GM10248 (cell line): ENCODE results near the gene TMEM132C.
"Not testable (repeated sequence)": the region's sequence is repeated elsewhere in the genome, so short reads cannot be mapped to it uniquely, and the experiment has no call there.

Experiments
- CTCF ChIA-PET: fragments of 300-600 bp; sonication (Branson Sonifier 250); formaldehyde crosslinking; extraction: SDS; loops from one replicate; lab custom pipeline; 2021; ENCODE audit warnings: antibody characterized with exemption; lab: Yijun Ruan, JAX
- POLR2A ChIA-PET: fragments of 350-650 bp; sonication (Branson Sonifier 250); formaldehyde crosslinking; extraction: SDS; loops from one replicate; lab custom pipeline; 2020; ENCODE audit warnings: antibody characterized with exemption; lab: Yijun Ruan, JAX
- DNase-seq: peaks from one replicate; pipeline ENCODE4 v3.0.0; 2012; ENCODE audit errors: extremely low spot score
- TF ChIP-seq, protein P1 (sequence below): IDR thresholded peaks from 2 replicates; pipeline ENCODE4 v1.5.1; 2012; ENCODE audit warnings: mild to moderate bottlenecking, low read depth; ENCODE audit errors: extremely low read depth, missing control alignments, control extremely low read depth

The TMEM132C gene

DNA sequence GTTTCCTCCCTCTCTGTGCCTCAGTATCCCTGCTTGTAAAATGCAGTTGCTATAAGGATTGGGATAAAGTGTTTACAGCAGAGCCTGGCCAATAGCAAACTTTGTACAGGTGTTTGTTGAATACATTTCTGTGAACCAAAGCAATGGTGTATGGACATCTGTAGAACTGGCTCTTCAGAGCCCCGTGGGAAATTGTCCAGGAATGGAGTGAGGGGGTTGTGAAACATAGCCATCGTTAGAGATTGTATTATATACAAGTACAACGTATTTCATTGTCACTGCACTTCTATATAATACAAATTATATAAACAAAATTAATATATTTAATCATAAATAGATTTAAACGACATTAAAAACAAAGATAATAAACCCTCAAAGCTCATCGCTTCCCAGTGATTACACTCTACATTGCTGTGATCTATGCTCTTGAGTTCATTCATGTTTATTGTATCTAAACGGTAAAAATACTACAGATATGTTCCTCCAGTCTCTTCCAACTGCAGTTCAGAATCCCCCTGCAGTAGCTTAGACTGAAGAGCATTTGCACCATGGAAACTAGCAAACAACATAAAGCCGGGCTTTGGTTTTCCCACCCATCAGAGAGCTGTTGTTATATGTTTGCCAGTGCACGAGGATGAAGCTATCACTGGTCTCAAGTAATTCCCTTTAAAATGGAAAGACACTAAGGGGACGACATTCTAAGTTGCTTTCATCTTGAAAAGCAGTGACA, 216.7 kb downstream of the TMEM132C start:
- POLR2A ChIA-PET, result no interaction called here
- DNase-seq, result no peak
- TF ChIP-seq, protein P1, sequence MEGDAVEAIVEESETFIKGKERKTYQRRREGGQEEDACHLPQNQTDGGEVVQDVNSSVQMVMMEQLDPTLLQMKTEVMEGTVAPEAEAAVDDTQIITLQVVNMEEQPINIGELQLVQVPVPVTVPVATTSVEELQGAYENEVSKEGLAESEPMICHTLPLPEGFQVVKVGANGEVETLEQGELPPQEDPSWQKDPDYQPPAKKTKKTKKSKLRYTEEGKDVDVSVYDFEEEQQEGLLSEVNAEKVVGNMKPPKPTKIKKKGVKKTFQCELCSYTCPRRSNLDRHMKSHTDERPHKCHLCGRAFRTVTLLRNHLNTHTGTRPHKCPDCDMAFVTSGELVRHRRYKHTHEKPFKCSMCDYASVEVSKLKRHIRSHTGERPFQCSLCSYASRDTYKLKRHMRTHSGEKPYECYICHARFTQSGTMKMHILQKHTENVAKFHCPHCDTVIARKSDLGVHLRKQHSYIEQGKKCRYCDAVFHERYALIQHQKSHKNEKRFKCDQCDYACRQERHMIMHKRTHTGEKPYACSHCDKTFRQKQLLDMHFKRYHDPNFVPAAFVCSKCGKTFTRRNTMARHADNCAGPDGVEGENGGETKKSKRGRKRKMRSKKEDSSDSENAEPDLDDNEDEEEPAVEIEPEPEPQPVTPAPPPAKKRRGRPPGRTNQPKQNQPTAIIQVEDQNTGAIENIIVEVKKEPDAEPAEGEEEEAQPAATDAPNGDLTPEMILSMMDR, result no peak
- CTCF ChIA-PET, result interaction anchor here (1.3 kb wide), 1 partner anchor 18 kb away, joined by 4 read pairs; no protein-coding TSS in a partner anchor

DNA sequence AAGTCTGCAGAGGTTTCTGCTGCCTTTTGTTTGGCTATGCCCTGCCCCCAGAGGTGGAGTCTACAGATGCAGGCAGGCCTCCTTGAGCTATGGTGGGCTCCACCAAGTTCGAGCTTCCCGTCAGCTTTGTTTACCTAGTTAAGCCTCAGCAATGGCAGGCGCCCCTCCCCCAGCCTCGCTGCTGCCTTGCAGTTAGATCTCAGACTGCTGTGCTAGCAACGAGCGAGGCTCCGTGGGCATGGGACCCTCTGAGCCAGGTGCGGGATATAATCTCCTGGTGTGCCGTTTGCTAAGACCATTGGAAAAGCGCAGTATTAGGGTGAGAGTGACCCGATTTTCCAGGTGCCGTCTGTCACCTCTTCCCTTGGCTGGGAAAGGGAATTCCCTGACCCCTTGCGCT, 230.4 kb downstream of the TMEM132C start:
- CTCF ChIA-PET, POLR2A ChIA-PET, DNase-seq: not testable (repeated sequence)

- ChIA-PET CTCF (no interaction called here), POLR2A (no interaction called here)
- no peak for DNase-seq
- TF ChIP-seq, protein P1, result no peak
These were observed 240.5 kb downstream of the TMEM132C start for GRCh38 chr12:128507470-128507869.

- ChIA-PET CTCF (no interaction called here), POLR2A (no interaction called here)
- no peak for DNase-seq
- TF ChIP-seq, protein P1, result no peak
These were observed 242.2 kb downstream of the TMEM132C start for GRCh38 chr12:128509170-128509569.

DNA sequence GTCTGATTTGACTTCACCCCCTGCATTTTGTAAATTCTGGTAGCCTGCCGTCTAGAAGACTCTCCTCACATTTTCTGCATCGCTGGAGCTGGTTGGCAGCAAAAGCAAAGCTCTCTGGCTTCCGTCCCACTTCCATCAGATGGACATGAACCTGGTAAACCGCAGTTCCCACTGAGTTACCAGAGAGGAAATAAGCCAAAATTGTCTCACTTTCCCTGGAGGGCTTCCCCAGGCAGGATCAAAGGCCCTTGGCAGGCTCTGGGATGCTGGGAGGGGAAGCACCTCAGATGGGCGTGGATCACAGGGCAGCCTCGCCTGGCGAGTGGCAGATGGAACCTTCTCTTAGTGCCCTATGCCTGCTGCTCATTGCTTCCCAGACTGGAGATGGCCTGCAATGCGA, 243.5 kb downstream of the TMEM132C start:
- CTCF ChIA-PET, result no interaction called here
- TF ChIP-seq, protein P1, result no peak
- POLR2A ChIA-PET, result no interaction called here
- DNase-seq, result no peak

DNA sequence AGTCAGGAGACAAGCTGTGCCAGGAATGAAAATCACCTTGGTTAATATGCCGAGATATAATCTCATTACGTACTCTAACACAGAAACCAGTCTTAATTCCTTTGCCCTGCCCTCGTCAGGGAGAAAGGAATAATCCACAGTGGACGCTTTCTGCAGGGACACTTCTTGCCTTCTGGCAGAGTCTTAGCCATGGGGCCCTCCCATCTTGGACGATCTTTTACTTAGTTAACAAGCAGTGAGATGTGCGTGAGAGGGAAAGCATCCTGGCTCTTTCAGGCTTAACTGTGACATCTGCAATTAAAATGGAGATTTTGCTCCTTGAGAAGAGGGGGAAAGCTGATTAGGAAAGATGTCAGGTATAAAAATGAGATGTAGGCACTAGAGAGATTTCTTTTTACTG, 246.4 kb downstream of the TMEM132C start:
- TF ChIP-seq, protein P1, result no peak
- CTCF ChIA-PET, result no interaction called here
- DNase-seq, result no peak

DNA sequence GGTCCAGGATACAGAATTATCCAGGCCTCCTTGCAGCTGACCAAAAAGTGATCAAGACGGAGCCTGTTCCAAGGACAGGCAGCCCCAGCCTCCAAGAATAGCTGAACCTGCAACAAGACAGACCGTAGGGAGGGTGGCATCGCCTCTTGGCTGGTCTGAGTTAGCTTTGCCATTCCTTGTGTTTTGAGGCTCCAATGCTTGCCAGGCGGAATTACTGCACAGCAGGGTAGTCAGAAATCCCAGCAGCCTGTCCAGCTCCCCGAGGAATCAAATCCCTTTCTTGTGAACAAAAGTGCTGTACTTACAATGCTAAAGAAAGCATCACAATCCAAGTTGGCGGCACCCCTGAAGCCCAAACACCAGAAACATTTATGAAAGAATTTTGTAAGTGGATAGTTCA, 246.9 kb downstream of the TMEM132C start:
- POLR2A ChIA-PET, result no interaction called here
- TF ChIP-seq, protein P1, result no peak
- no peak for DNase-seq
- CTCF ChIA-PET, result no interaction called here

More for the DNA sequence above, 246.4 kb downstream of the TMEM132C start:
- POLR2A ChIA-PET, result no interaction called here
